HepG2 (cell line): ENCODE data around the gene ZNF783. TPM values are rescaled to one million over a fixed set of nuclear protein-coding genes. Genes with fewer than 3 reads are reported as not detected.

Experiments
- E2F2 ChIP-seq: sonication (generic); formaldehyde crosslinking; IDR thresholded peaks from 2 replicates; pipeline ENCODE4 v1.4.0; 2020; ENCODE audit warnings: missing genetic modification reagents, borderline replicate concordance
- RELA ChIP-seq: sonication (generic); formaldehyde crosslinking; IDR thresholded peaks from 2 replicates; pipeline ENCODE4 v1.4.0; 2020; ENCODE audit warnings: missing genetic modification reagents
- SMARCE1 ChIP-seq: fragments of 450-650 bp; IDR thresholded peaks from 2 replicates; pipeline ENCODE4 v1.6.1; 2017; ENCODE audit warnings: borderline replicate concordance
- ZBTB39 ChIP-seq: sonication (generic); formaldehyde crosslinking; IDR thresholded peaks from 2 replicates; pipeline ENCODE4 v1.5.0; 2020; ENCODE audit warnings: missing genetic modification reagents
- ZMYM3 ChIP-seq: sonication (generic); formaldehyde crosslinking; IDR thresholded peaks from 2 replicates; pipeline ENCODE4 v1.5.1; 2020; ENCODE audit warnings: mild to moderate bottlenecking, missing genetic modification reagents
- ZNF235 ChIP-seq: sonication (generic); formaldehyde crosslinking; IDR thresholded peaks from 2 replicates; pipeline ENCODE4 v1.8.1; 2023; ENCODE audit warnings: mild to moderate bottlenecking, missing genetic modification reagents, borderline replicate concordance
- ZNF318 ChIP-seq: sonication (generic); formaldehyde crosslinking; IDR thresholded peaks from 2 replicates; pipeline ENCODE4 v1.4.0; 2020; ENCODE audit warnings: mild to moderate bottlenecking, missing genetic modification reagents
- ZNF414 ChIP-seq: sonication (generic); formaldehyde crosslinking; IDR thresholded peaks from 2 replicates; pipeline ENCODE4 v1.5.0; 2020; ENCODE audit warnings: missing genetic modification reagents
- ZNF574 ChIP-seq: sonication (generic); formaldehyde crosslinking; IDR thresholded peaks from 2 replicates; pipeline ENCODE4 v1.4.0; 2020; ENCODE audit warnings: missing genetic modification reagents
- ZNF816 ChIP-seq: sonication (generic); formaldehyde crosslinking; IDR thresholded peaks from 2 replicates; pipeline ENCODE4 v1.8.0; 2022; ENCODE audit warnings: missing genetic modification reagents, mild to moderate bottlenecking, borderline replicate concordance
- ZNF83 ChIP-seq: sonication (generic); formaldehyde crosslinking; IDR thresholded peaks from 2 replicates; pipeline ENCODE4 v1.4.0; 2020; ENCODE audit warnings: missing genetic modification reagents, mild to moderate bottlenecking, borderline replicate concordance
- polyA plus RNA-seq, 8 experiments: library from polyadenylated mRNA; depleted of rRNA in 3 of 8; stranded (reverse) in 7 of 8; unstranded in 1 of 8; fragments of >200 nt; fragmentation: Illumina TruSeq in 4 of 8; extraction: Trizol in 4 of 8; gene quantifications; 2 replicates each; pipeline versions ENCODE4 v1.2.1 to v1.2.3, GENCODE V29; 2011 to 2016; ENCODE audit warnings: low read depth in 4 of 8, missing spikeins in 1 of 8, mixed read lengths in 1 of 8; ENCODE audit not compliant: insufficient read depth in 1 of 8
- total RNA-seq, 5 experiments: library from RNA; depleted of rRNA; stranded (reverse); fragments of >200 nt; fragmentation: Illumina TruSeq; extraction: Trizol; gene quantifications; 2 replicates each; pipeline ENCODE4 v1.2.3, GENCODE V29; 2016; ENCODE audit warnings: low read depth in 1 of 5

Gene ZNF783
- total and polyA plus RNA-seq, 2 of the 13 experiments (the other 11 are each of a cell fraction or from before 2014, with no cell fraction given): 4.1 to 5.2 TPM

- TF ChIP-seq ZNF318 (CRISPR knock-in tag) (no peak), SMARCE1 (no peak), ZNF414 (CRISPR knock-in tag) (no peak), E2F2 (CRISPR knock-in tag) (no peak), ZNF574 (no peak), ZNF83 (CRISPR knock-in tag) (no peak), ZNF235 (CRISPR knock-in tag) (no peak), ZNF816 (no peak), ZBTB39 (CRISPR knock-in tag) (no peak), RELA (CRISPR knock-in tag) (no peak), ZMYM3 (CRISPR knock-in tag) (no peak)
These were observed 55.5 kb downstream of the ZNF783 start (continued) for GRCh38 chr7:149317496-149317895.
